Measurements from ENCODE around the gene ABCB6.

The ABCB6 gene

DNA sequence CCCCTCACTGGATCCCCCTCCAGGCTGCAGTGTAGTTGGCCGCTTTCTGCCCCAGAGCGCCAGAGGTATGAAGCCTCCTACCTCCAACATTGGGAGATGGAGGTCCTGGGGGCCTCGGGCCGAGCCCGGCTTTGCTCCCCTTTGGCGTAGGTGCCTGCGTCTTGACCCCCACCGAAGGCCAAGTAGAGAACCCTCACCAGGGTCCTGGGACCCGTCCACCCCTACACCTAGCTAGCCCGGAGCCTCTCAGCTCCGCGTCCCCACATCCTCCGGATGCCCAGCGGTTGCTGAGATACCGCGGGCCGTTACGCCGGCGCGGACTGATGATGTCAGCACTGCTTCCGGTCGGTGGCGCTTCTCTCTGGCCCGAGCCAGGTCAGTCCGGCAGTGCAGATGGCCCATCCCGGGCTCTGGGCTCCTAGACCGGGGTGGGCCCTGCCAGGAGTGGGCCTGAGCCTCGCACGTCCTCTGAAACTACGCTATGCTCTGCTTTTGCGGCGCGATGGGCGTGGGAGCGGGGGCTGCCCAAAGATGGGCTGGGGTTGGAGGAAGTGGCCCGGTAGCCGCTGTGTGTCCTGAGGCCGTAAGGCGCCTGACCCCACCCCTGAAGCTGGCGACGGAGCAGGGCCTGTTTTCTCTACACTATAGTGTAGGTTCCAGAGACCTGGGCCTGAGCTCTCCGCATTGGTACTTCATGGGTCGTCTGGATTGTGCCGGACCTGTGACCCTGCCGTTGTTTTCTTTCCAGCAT lies 26.6 kb upstream of the ABCB6 start, which contains the start of the genes GLB1L and STK16:
GLB1L (minus strand) TSS at position 297 of the 751 bp plus-strand sequence. CDS start 1,871 bp downstream, outside the sequence.
STK16 (plus strand) TSS at position 332 of the 751 bp plus-strand sequence. CDS start 521 bp downstream, outside the sequence.
- peak; percentile 88 for DNase-seq

GRCh38 chr2:219244789-219245147 lies 26.0 kb upstream of the ABCB6 start:
- DNase-seq = no peak

DNA sequence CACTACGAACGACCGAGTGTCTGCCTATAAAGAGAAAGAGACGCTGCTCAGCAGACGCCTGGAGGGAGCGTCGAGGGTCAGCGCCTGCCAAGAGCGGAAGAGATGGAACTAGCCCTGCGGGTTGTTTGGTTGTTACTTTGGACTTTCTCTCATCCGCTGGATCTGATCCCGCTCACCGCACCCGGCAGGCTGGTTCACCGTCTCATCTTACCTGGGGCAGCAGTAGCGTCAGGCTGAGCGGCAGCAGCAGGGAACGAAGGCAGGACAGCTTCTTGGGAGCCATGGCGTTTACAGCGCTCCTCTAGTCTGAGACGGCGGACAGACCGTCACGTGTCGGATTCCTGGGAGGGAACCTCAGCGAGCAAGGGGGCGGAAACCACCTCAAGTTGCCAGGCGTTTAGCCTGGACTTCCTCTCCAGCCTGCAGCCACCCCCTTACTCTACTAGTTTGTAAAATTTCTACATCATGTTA lies 24.6 kb upstream of the ABCB6 start:
- no peak for DNase-seq

GRCh38 chr2:219234331-219234730 lies 15.6 kb upstream of the ABCB6 start:
- no peak for DNase-seq

- peak; percentile 34 for DNase-seq
These were observed 11.3 kb upstream of the ABCB6 start for GRCh38 chr2:219230059-219230540.

- peak; percentile 99 for DNase-seq
These were observed 10.7 kb upstream of the ABCB6 start, which contains the start of the genes ANKZF1 and ATG9A for GRCh38 chr2:219229305-219230058. Gene ANKZF1 (plus strand): TSS chr2:219229806. CDS start chr2:219230258, 452 bp downstream. Gene ATG9A (minus strand): TSS chr2:219229636. CDS start chr2:219228024, 1,612 bp downstream.

GRCh38 chr2:219228911-219229304 lies 10.2 kb upstream of the ABCB6 start:
- DNase-seq = no peak

GRCh38 chr2:219228041-219228910 lies 9.5 kb upstream of the ABCB6 start:
- no peak for DNase-seq

DNA sequence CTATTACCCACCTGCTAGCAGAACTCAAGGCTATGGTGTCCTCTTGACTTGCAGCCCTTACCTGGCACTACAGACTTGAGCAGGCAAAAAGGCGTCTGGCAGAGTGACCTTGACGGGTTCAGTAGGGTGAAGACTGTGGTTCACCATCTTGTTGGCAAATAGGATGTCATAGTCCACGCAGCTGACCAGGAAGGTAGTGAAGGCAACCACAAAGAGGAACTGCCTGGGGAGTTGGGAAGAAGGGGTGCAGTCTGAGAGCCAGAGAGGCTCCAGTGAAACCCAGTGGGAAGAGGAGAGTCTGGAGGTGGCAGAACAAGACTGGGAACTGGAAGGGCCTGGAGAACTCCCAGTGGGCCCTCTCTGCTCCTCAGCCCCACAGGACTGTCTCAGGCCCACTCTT lies 6.6 kb upstream of the ABCB6 start:
- no peak for DNase-seq

DNA sequence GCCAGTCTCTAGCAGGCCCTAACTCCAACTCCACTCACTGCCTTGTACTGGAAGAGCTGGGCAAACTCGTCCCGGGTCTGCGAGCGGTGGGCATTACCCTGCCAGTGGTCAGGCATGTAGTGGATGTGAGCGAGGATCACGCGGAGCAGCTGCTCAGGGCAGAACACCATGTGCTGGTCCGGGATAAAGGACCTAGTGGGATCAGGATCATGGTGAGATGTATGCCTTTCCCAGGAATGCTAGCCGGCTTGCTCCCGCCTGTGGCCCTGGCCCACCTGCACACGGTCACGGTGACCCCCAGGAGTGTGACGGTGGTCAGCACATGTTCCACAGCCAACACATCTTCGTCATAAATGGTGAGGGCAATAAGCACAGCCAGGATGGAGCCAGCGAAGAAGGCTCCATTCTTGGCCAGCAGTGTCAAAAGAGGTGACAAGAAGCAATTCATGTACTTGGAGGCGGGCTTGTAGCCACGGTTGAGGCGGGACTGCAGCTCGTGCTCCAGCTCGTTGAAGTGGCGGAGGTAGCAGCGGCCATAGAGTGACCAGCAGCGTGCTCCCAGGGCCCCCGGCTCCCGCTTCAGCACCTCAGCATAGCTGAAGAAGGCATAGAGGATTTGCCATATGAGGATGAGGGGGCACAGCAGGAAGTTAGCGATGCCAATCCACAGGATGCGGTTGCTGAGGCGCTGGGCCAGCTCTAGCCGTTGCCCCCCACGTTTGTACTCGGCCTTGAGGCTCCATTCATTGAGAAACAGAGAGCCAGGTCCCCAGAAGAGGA lies 5.3 kb upstream of the ABCB6 start:
- no peak for DNase-seq

DNA sequence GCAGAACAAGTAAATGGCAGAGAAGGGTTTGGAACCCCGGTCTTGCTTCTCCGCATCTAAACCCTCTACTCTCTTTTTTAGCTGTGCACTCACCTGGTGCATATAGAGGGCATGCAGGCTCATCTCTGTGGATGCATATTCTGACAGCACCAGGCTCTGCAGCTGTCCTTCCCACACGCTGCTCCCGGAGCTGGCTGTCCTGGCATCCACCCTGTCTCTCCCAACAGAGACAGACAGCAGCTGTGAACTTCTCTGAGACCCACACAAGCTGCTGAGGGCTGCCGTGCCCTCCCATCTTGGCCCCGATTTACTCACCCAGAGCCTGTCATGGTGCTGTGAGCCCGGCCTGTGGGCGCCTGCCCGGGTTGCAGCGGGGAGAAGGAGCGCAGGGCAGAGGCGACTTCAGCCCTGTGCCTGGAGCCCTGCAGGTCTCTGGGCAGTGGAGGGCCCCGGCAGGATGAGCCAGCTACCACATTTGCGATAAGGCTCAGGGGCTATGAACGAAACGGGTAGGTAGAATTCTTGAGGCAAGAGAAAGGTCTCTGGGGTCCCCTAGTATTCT lies 3.3 kb upstream of the ABCB6 start:
- no peak for DNase-seq

DNA sequence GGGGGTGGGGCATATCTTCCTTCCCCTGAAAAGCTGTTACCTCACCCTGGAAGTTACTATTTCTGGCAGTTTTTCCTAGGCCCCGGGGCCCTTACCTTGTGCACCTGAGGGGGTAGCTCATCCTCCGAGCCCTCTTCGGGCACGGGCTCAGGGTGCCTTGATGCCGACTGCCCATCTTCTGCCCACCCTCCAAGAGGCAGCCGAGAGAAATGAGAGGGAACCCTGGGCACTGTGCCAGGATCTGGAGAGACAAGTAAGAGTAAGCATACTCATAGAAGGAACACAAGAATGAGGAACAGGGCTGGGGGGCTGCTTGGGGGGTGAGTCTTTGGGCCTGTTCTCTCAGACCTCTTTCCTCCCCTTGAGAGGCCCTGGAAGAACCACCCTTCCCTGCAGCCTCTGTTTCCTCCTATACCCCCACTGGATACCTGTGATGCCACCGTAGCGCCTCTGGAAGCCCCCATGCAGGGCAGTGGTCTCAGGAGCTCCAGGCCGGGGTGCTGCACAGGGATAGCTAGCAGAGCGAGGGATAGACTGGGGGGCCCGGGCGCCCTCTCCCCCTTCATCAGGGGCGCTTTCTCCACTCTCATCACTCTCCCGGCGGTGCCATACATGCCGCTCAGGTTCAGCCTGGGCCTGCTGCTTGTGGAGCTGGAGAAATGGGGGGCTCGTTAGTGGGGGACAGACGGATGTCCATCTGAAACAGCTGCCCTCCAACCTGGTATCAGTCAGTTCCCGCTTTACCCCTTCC lies 2.1 kb upstream of the ABCB6 start:
- DNase-seq = no peak

DNA sequence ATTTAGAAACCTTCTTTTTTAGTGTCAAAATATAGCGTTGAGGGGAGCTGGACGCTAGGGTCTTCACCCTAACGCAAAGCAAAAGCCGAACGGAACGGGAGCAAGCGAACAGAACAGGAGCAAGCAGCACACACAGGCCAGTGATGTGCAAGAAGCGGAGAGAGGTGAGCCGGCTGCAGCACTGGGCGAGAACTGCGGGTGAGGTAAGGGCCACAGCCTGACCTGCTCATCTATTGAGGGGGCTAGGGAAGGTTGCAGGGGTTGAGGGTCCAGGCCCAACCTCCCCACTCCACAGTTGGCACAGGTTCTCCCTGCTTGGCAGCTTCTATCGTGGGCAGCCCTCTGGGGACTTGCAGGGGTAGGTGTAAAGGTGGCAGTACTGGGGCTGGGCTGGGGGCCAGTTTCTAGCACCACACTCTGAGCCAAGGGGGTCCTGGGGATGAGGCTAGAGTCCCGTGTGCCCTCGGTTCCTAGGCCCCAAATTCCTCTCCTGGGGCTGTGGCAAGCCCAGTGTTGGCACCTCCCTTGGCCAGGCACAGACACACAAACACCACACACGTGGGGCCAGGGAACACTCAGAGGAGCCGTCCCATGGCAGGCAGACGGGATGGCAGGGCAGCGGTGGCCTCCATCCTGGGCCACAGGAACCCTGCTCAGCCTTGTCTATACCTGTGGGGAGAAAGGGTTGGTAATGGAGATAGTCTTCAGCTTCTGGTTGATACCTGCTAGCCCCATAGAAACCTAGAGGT lies 1.2 kb upstream of the ABCB6 start:
- DNase-seq = no peak

DNA sequence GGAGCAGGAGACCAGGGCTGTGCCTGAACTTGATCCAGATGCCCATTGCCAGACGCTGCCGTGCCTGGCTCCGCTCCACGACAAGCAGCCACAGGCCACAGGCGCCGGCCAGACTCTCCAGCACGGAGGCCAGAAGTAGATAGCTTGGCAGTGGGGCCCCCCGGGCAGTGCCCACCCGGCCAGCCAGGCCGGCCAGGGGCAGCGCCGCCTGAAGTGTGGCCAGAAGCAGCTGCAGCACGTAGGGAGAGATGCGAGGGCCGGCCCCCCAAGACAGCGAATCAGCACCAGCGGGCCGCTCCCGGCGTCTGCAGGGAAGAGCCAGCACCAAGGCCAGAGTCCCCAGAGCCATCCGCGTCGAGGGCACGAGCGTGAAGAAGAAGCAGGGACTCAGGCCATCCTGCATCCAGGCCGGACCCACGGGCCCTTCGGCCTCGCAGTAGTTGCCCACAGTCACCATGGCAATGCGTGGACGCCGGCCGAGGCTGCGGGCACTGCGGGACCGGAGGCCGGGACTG lies 484 bp downstream of the ABCB6 start:
- peak; percentile 19 for DNase-seq

GRCh38 chr2:219216535-219216915 lies 2.2 kb downstream of the ABCB6 start:
- no peak for DNase-seq

GRCh38 chr2:219215871-219216534 lies 2.8 kb downstream of the ABCB6 start:
- no peak for DNase-seq

DNA sequence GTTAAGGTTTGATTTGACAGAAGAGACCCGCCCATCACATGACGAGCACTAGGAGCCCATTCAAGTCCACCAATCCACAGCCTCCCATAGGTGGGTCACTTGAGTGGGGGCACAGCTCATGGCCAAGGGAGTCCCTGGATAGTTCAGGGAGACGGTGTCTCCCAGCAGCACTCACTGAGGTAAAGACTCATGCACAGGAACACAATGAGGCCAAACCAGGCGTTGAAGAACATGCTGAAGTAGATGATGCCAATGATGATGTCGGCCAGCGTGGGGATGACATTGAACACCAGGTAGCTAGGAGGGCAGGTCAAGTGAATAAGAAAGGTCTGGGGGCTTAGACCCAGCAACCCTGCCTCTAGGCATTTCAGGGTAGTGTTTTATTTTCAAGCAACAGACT lies 4.0 kb downstream of the ABCB6 start:
- DNase-seq = no peak

DNA sequence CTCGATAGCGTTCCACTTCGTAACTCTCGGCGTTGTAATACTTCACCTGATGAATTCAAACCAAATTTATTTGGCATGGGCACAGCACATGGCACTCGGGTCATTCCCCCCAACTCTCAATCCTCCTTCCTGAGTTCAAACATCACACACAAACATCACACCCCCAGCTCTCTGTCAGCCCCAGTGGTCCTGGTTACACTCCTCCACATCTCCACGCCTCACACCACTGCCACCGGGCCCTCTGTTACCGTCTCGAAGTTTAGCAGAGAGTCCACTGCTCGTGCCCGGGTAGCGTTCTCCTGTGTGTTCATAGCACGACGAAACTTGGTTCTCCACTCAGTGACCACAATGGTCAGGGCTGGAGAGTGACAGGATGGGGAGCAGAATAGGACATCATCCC lies 4.6 kb downstream of the ABCB6 start:
- DNase-seq = no peak

- DNase-seq = no peak
These were observed 5.2 kb downstream of the ABCB6 start for GRCh38 chr2:219213486-219214071.
